ENCODE results near the gene NTRK2. TPM values are rescaled to one million over a fixed set of nuclear protein-coding genes. Genes with fewer than 3 reads are reported as not detected.

Gene NTRK2
- total RNA-seq, 6 donors from 2014 or later, result 0.30 to 16.8 (median 2.6) TPM

GRCh38 chr9:84829997-84830696, 160.6 kb downstream of the NTRK2 start:
- no peak for ATAC-seq (ENCODE audit: low FRiP score in 2 of 2)
- Histone ChIP-seq H3K4me1 (no peaks in the 10 kb centered on the region), H3K36me3 (no peaks in the 10 kb centered on the region), H3K27ac (no peak overlapping the region), H3K27me3 (no peaks in the 10 kb centered on the region), H3K9me3 (no peaks in the 10 kb centered on the region), H3K4me3 (no peak overlapping the region)
- no peak for TF ChIP-seq POLR2AphosphoS5 (IDR thresholded peaks at IDR 0.05)
- TF ChIP-seq POLR2A (IDR thresholded peaks at IDR 0.05), result no peak
- no peak for TF ChIP-seq CTCF (IDR thresholded peaks at IDR 0.05)
- TF ChIP-seq EP300 (IDR thresholded peaks at IDR 0.05), result no peak
- DNase-seq, result no peak
- WGBS, 2 donors, result 87 to 94% methylated on average over 6 of the region's 6 CpGs

- H3K27ac ChIP-seq, result no peak overlapping the region
- no peaks in the 10 kb centered on the region for H3K36me3 ChIP-seq
- no peak for DNase-seq
- no peaks in the 10 kb centered on the region for H3K27me3 ChIP-seq
- no peak for ATAC-seq (ENCODE audit: low FRiP score in 2 of 2)
- TF ChIP-seq EP300 (IDR thresholded peaks at IDR 0.05) (no peak), POLR2A (IDR thresholded peaks at IDR 0.05) (no peak), POLR2AphosphoS5 (IDR thresholded peaks at IDR 0.05) (no peak), CTCF (IDR thresholded peaks at IDR 0.05) (no peak)
- no peaks in the 10 kb centered on the region for H3K9me3 ChIP-seq
- no peak overlapping the region for H3K4me3 ChIP-seq
- 79 to 84% methylated on average over 4 of the region's 4 CpGs for WGBS, 2 donors
- no peaks in the 10 kb centered on the region for H3K4me1 ChIP-seq
Measured at GRCh38 chr9:84831377-84831776, 161.8 kb downstream of the NTRK2 start.

- H3K27me3 ChIP-seq, result no peaks in the 10 kb centered on the region
- DNase-seq (no peak), ATAC-seq (ENCODE audit: low FRiP score in 2 of 2) (no peak)
- H3K4me1 ChIP-seq, result no peaks in the 10 kb centered on the region
- no peak overlapping the region for H3K27ac ChIP-seq
- H3K4me3 ChIP-seq, result no peak overlapping the region
- H3K36me3 ChIP-seq, result no peaks in the 10 kb centered on the region
- TF ChIP-seq POLR2A (IDR thresholded peaks at IDR 0.05), result no peak
- no peak for TF ChIP-seq POLR2AphosphoS5 (IDR thresholded peaks at IDR 0.05)
- 86 to 87% methylated on average over 10 of the region's 10 CpGs for WGBS, 2 donors
- H3K9me3 ChIP-seq, result no peaks in the 10 kb centered on the region
Measured at GRCh38 chr9:84832453-84832852, 162.9 kb downstream of the NTRK2 start.

GRCh38 chr9:84834426-84834825, 164.9 kb downstream of the NTRK2 start:
- no peak for ATAC-seq (ENCODE audit: low FRiP score in 2 of 2)

GRCh38 chr9:84835745-84836144, 166.2 kb downstream of the NTRK2 start:
- no peak overlapping the region for H3K4me3 ChIP-seq
- DNase-seq (no peak), ATAC-seq (ENCODE audit: low FRiP score in 2 of 2) (no peak)
- H3K27me3 ChIP-seq, result no peaks in the 10 kb centered on the region
- WGBS, 2 donors, result 71 to 76% methylated on average over 5 of the region's 5 CpGs
- no peaks in the 10 kb centered on the region for H3K4me1 ChIP-seq
- H3K36me3 ChIP-seq, result no peaks in the 10 kb centered on the region
- no peaks in the 10 kb centered on the region for H3K9me3 ChIP-seq
- H3K27ac ChIP-seq, result no peak overlapping the region
- TF ChIP-seq CTCF (IDR thresholded peaks at IDR 0.05) (no peak), POLR2A (IDR thresholded peaks at IDR 0.05) (no peak), EP300 (IDR thresholded peaks at IDR 0.05) (no peak), POLR2AphosphoS5 (IDR thresholded peaks at IDR 0.05) (no peak)

More at GRCh38 chr9:84834426-84834825, 164.9 kb downstream of the NTRK2 start:
- H3K27me3 ChIP-seq, result no peaks in the 10 kb centered on the region
- no peak overlapping the region for H3K27ac ChIP-seq
- no peaks in the 10 kb centered on the region for H3K36me3 ChIP-seq
- WGBS, 2 donors, result 83 to 86% methylated on average over 4 of the region's 4 CpGs
- H3K9me3 ChIP-seq, result no peaks in the 10 kb centered on the region
- H3K4me3 ChIP-seq, result no peak overlapping the region
- TF ChIP-seq POLR2A (IDR thresholded peaks at IDR 0.05), result no peak
- TF ChIP-seq EP300 (IDR thresholded peaks at IDR 0.05), result no peak
- TF ChIP-seq POLR2AphosphoS5 (IDR thresholded peaks at IDR 0.05), result no peak
- TF ChIP-seq CTCF (IDR thresholded peaks at IDR 0.05), result no peak
- no peak for DNase-seq
- no peaks in the 10 kb centered on the region for H3K4me1 ChIP-seq

Measured in upper lobe of left lung (tissue), 6 donors.